Fibroblast of lung (primary cell): Measurements from ENCODE around the gene DGCR8. TPM values are rescaled to one million over a fixed set of nuclear protein-coding genes. Genes with fewer than 3 reads are reported as not detected.

ENCODE experiments used
- DNase-seq, 2 donors: peaks; one replicate each; pipeline versions ENCODE4 v3.0.0 to v3.0.0-alpha.2; 2010; ENCODE audit warnings: low read depth in 2 of 2
- H2AFZ ChIP-seq: 2 replicates; pipeline ENCODE4 v1.5.1; 2012; ENCODE audit warnings: low read length, control low read depth, inconsistent platforms
- H3K27ac ChIP-seq: 2 replicates; pipeline ENCODE4 v1.5.1; 2011; ENCODE audit warnings: low read length, control low read depth; ENCODE audit not compliant: insufficient read depth
- H3K27me3 ChIP-seq: 2 replicates; pipeline ENCODE4 v1.5.1; 2011; ENCODE audit warnings: mild to moderate bottlenecking, low read length; ENCODE audit not compliant: control insufficient read depth, insufficient read depth
- H3K36me3 ChIP-seq: 2 replicates; pipeline ENCODE4 v1.5.1; 2011; ENCODE audit warnings: low read length; ENCODE audit not compliant: control insufficient read depth, insufficient read depth
- H3K4me1 ChIP-seq: 2 replicates; pipeline ENCODE4 v1.5.1; 2011; ENCODE audit warnings: low read length; ENCODE audit not compliant: control insufficient read depth, insufficient read depth; ENCODE audit errors: extremely low read depth
- H3K4me2 ChIP-seq: 2 replicates; pipeline ENCODE4 v1.5.1; 2011; ENCODE audit warnings: low read length, control low read depth; ENCODE audit not compliant: insufficient read depth; ENCODE audit errors: extremely low read depth
- H3K4me3 ChIP-seq, 4 experiments: fragments of 200-600 bp in 1 of 4; sonication (generic) in 1 of 4; replicated peaks in 1 of 4; 2 replicates each; pipeline ENCODE4 v1.5.1; 2011 to 2016; ENCODE audit warnings: low read length in 4 of 4, low read depth in 3 of 4, mild to moderate bottlenecking in 3 of 4, control low read depth in 2 of 4, inconsistent platforms in 1 of 4, mixed read lengths in 1 of 4; ENCODE audit not compliant: insufficient read depth in 1 of 4; ENCODE audit errors: control extremely low read depth in 1 of 4
- H3K79me2 ChIP-seq: 2 replicates; pipeline ENCODE4 v1.5.1; 2012; ENCODE audit warnings: mild to moderate bottlenecking, low read length, inconsistent platforms; ENCODE audit not compliant: control insufficient read depth, insufficient read depth
- H3K9ac ChIP-seq: 2 replicates; pipeline ENCODE4 v1.5.1; 2011; ENCODE audit warnings: mild to moderate bottlenecking, low read length, control low read depth; ENCODE audit not compliant: insufficient read depth
- H3K9me3 ChIP-seq: 2 replicates; pipeline ENCODE4 v1.5.1; 2012; ENCODE audit warnings: low read depth, low read length; ENCODE audit not compliant: control insufficient read depth, insufficient read depth
- H4K20me1 ChIP-seq: 2 replicates; pipeline ENCODE4 v1.5.1; 2011; ENCODE audit warnings: low read length; ENCODE audit not compliant: control insufficient read depth, insufficient read depth; ENCODE audit errors: extremely low read depth
- EZH2 ChIP-seq: IDR thresholded peaks from 2 replicates; pipeline ENCODE4 v1.5.1; 2012; ENCODE audit warnings: low read length, control low read depth, mild to moderate bottlenecking; ENCODE audit errors: missing control alignments
- polyA plus RNA-seq, 2 donors: library from polyadenylated mRNA; depleted of rRNA in 1 of 2; stranded (reverse) in 1 of 2; unstranded in 1 of 2; fragments of >200 nt; gene quantifications; 2 replicates each; pipeline ENCODE4 v1.2.1, GENCODE V29; 2011 to 2012; ENCODE audit warnings: missing spikeins in 1 of 2
- total RNA-seq: library from RNA; depleted of rRNA; stranded (reverse); fragments of >200 nt; gene quantifications from 2 replicates; pipeline ENCODE4 v1.2.1, GENCODE V29; 2014
- TF ChIP-seq, protein P1 (sequence below), 2 donors: IDR thresholded peaks in 1 of 2; conservative IDR thresholded peaks in 1 of 2; 1 replicate in 1 of 2; 2 replicates in 1 of 2; pipeline ENCODE4 v1.5.1; 2011 to 2012; ENCODE audit warnings: low read length in 2 of 2, control low read depth in 1 of 2, inconsistent platforms in 1 of 2, low read depth in 1 of 2, mild to moderate bottlenecking in 1 of 2

The DGCR8 gene
- total and polyA plus RNA-seq, 2 donors (not counting 1 experiment from before 2014, with no cell fraction given) = 18.8 to 21.3 TPM

DNA sequence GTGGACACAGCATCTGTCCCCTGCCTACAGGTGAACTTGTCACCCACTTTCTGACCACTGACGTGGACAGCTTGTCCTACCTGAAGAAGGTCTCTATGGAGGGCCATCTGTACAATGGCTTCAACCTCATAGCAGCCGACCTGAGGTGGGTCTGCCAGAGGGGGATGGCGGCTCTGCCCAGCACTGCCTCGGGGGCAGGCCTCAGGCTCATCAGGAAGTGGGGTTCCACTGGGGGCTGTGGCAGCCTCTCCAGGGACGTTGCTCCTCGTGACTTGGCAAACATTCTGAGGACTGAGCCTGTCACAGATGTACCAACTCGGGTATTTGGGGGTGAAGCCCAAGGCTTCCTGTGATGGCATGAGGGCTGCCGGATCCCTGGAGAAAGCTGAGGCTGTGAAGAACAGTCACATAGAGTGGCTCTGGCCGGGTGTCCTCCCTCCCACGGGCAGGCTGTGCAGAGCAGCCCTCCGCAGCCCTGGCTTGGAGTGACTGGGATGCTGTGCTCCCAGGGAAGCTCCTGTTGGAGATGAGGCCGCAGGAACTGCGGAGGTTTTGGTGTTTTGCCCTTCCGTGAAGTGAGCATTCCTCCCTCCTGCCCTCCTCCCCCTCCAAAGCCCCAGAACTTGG, 26.5 kb upstream of the DGCR8 start:
- Histone ChIP-seq H3K36me3 (peaks cover 6% of the 10 kb centered on the region), H3K27ac (no peak overlapping the region), H3K79me2 (no peaks in the 10 kb centered on the region), H3K9ac (no peak overlapping the region), H4K20me1 (no peaks in the 10 kb centered on the region), H2AFZ (no peak overlapping the region), H3K9me3 (no peaks in the 10 kb centered on the region), H3K4me2 (no peak overlapping the region), H3K27me3 (no peaks in the 10 kb centered on the region), H3K4me3 (no peak overlapping the region), H3K4me1 (no peaks in the 10 kb centered on the region)
- no peak for TF ChIP-seq EZH2
- TF ChIP-seq, protein P1, sequence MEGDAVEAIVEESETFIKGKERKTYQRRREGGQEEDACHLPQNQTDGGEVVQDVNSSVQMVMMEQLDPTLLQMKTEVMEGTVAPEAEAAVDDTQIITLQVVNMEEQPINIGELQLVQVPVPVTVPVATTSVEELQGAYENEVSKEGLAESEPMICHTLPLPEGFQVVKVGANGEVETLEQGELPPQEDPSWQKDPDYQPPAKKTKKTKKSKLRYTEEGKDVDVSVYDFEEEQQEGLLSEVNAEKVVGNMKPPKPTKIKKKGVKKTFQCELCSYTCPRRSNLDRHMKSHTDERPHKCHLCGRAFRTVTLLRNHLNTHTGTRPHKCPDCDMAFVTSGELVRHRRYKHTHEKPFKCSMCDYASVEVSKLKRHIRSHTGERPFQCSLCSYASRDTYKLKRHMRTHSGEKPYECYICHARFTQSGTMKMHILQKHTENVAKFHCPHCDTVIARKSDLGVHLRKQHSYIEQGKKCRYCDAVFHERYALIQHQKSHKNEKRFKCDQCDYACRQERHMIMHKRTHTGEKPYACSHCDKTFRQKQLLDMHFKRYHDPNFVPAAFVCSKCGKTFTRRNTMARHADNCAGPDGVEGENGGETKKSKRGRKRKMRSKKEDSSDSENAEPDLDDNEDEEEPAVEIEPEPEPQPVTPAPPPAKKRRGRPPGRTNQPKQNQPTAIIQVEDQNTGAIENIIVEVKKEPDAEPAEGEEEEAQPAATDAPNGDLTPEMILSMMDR (conservative IDR thresholded peaks at IDR 0.05 in 1 of 2, IDR thresholded peaks at IDR 0.05 in 1 of 2; ENCODE audit: low read depth in 1 of 2, low read length in 2 of 2) = no peak
- DNase-seq = no peak

DNA sequence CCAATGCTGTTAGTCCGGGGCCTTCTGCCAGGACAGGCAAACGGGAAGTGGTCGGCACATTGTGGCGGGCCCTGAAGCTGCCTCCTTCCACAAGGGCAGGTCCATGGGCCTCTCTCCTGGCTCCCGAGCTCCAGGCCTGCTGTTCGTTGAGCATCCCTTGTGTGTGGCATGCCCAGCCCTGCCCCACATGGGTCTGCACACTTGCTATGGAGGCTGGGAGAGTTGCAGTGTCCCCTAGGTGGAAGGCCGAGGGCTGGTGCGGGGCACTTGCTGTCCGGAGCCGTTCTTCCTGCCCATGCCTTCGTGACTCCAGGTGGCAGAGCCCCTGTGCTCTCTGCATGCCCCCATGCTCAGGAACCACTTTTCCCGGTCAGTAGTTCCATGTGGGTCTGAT, 26.0 kb upstream of the DGCR8 start:
- Histone ChIP-seq H3K9ac (no peak overlapping the region), H4K20me1 (no peaks in the 10 kb centered on the region), H3K9me3 (no peaks in the 10 kb centered on the region), H3K4me1 (no peaks in the 10 kb centered on the region), H3K27ac (no peak overlapping the region), H3K4me2 (no peak overlapping the region), H3K27me3 (no peaks in the 10 kb centered on the region), H2AFZ (no peak overlapping the region), H3K4me3 (no peak overlapping the region), H3K36me3 (peaks cover 6% of the 10 kb centered on the region), H3K79me2 (no peaks in the 10 kb centered on the region)
- TF ChIP-seq, protein P1 (conservative IDR thresholded peaks at IDR 0.05 in 1 of 2, IDR thresholded peaks at IDR 0.05 in 1 of 2; ENCODE audit: low read depth in 1 of 2, low read length in 2 of 2) = no peak
- TF ChIP-seq EZH2 = no peak
- no peak for DNase-seq

DNA sequence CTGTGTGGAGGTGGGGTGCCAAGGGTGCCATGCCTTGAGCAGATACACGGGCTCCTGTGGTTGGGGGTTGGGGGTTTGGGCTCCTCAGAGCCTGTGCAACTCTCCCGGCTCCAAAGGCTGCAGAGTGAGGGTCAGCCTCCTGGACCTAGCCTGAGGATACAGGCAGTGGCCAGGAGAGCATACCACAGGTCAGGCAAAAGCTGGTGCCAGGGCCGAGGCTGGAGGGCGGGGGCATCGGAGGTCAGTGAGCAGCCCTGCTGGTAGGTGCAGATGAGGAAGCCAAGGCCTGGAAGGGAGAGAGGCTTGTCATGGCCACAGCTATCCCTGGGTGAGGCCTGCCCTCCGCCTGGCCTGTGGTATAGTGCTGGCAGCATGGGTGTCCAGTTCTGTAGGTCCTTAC, 25.6 kb upstream of the DGCR8 start:
- Histone ChIP-seq H3K27ac (no peak overlapping the region), H3K79me2 (no peaks in the 10 kb centered on the region), H3K36me3 (peaks cover 6% of the 10 kb centered on the region), H3K27me3 (no peaks in the 10 kb centered on the region), H3K9ac (no peak overlapping the region), H3K9me3 (no peaks in the 10 kb centered on the region), H4K20me1 (no peaks in the 10 kb centered on the region), H3K4me2 (no peak overlapping the region), H3K4me3 (no peak overlapping the region), H3K4me1 (no peaks in the 10 kb centered on the region), H2AFZ (no peak overlapping the region)
- TF ChIP-seq, protein P1 (conservative IDR thresholded peaks at IDR 0.05 in 1 of 2, IDR thresholded peaks at IDR 0.05 in 1 of 2; ENCODE audit: low read depth in 1 of 2, low read length in 2 of 2) = no peak
- TF ChIP-seq EZH2 = no peak
- DNase-seq = no peak
